Naive thymus-derived CD4-positive, alpha-beta T cell (primary cell): Measurements from ENCODE around the gene SMC3. TPM values are rescaled to one million over a fixed set of nuclear protein-coding genes. Genes with fewer than 3 reads are reported as not detected.
"Not testable (repeated sequence)": the region's sequence is repeated elsewhere in the genome, so short reads cannot be mapped to it uniquely, and the experiment has no call there.

Experiments
- ATAC-seq: fragments of 150-1000 bp; cut with Tn5 transposase; 2 replicates; pipeline ENCODE4 v1.10.0; 2021; ENCODE audit warnings: mild to moderate bottlenecking, moderate library complexity
- CTCF ChIA-PET: fragments of 350-600 bp; sonication (Branson Sonifier 250); formaldehyde crosslinking; loops from one replicate; lab custom pipeline; 2021; ENCODE audit warnings: antibody characterized with exemption; lab: Charles Lee
- POLR2A ChIA-PET: fragments of 350-600 bp; sonication (Branson Sonifier 250); formaldehyde crosslinking; loops from one replicate; lab custom pipeline; 2021; ENCODE audit warnings: antibody characterized with exemption, inconsistent platforms; lab: Charles Lee
- DNase-seq, 9 donors: peaks; one replicate each; pipeline versions ENCODE4 v3.0.0 to v3.0.0-alpha.2; 2020 to 2022; ENCODE audit warnings: mixed read lengths in 1 of 9
- H3K27ac ChIP-seq: one replicate; pipeline ENCODE4 v1.7.0; 2013; ENCODE audit warnings: mild to moderate bottlenecking, low read depth, low read length, moderate library complexity
- H3K27me3 ChIP-seq, 2 donors: one replicate each; pipeline ENCODE4 v1.7.0; 2013; ENCODE audit warnings: low read length in 2 of 2, mild to moderate bottlenecking in 2 of 2, moderate library complexity in 2 of 2; ENCODE audit not compliant: control insufficient read depth in 2 of 2, insufficient read depth in 2 of 2
- H3K36me3 ChIP-seq, 3 experiments: 1 replicate in 2 of 3; 2 replicates in 1 of 3; pipeline ENCODE4 v1.7.0; 2013; ENCODE audit warnings: low read length in 3 of 3, mild to moderate bottlenecking in 3 of 3, moderate library complexity in 1 of 3; ENCODE audit not compliant: insufficient read depth in 3 of 3, control insufficient read depth in 2 of 3
- H3K4me1 ChIP-seq, 2 donors: one replicate each; pipeline ENCODE4 v1.7.0; 2013; ENCODE audit warnings: low read length in 2 of 2, mild to moderate bottlenecking in 2 of 2, moderate library complexity in 1 of 2; ENCODE audit not compliant: control insufficient read depth in 2 of 2, insufficient read depth in 2 of 2
- H3K4me3 ChIP-seq: 2 replicates; pipeline ENCODE4 v1.7.0; 2013; ENCODE audit warnings: mild to moderate bottlenecking, low read length
- H3K9me3 ChIP-seq, 3 experiments: 1 replicate in 2 of 3; 2 replicates in 1 of 3; pipeline ENCODE4 v1.7.0; 2013; ENCODE audit warnings: low read length in 3 of 3; ENCODE audit not compliant: control insufficient read depth in 2 of 3
- H3K27ac Mint-ChIP-seq, 9 donors: one replicate each; pipeline ENCODE4 v1.8.0; 2020 to 2022; ENCODE audit warnings: mixed read lengths in 9 of 9, mild to moderate bottlenecking in 8 of 9, moderate library complexity in 5 of 9, inconsistent platforms in 2 of 9
- H3K27me3 Mint-ChIP-seq, 5 donors: one replicate each; pipeline ENCODE4 v1.8.0; 2021 to 2022; ENCODE audit warnings: mixed read lengths in 5 of 5, mild to moderate bottlenecking in 1 of 5
- H3K36me3 Mint-ChIP-seq, 5 donors: one replicate each; pipeline ENCODE4 v1.8.0; 2020 to 2022; ENCODE audit warnings: mixed read lengths in 5 of 5, mild to moderate bottlenecking in 3 of 5, inconsistent platforms in 1 of 5
- H3K4me1 Mint-ChIP-seq, 7 donors: one replicate each; pipeline ENCODE4 v1.8.0; 2020 to 2022; ENCODE audit warnings: mixed read lengths in 7 of 7, mild to moderate bottlenecking in 3 of 7, inconsistent platforms in 1 of 7
- H3K4me3 Mint-ChIP-seq, 10 donors: one replicate each; pipeline ENCODE4 v1.8.0; 2020 to 2022; ENCODE audit warnings: mild to moderate bottlenecking in 10 of 10, mixed read lengths in 10 of 10, moderate library complexity in 6 of 10, inconsistent platforms in 2 of 10
- H3K9me3 Mint-ChIP-seq, 11 donors: one replicate each; pipeline ENCODE4 v1.8.0; 2020 to 2022; ENCODE audit warnings: mixed read lengths in 11 of 11, mild to moderate bottlenecking in 4 of 11, inconsistent platforms in 1 of 11, moderate library complexity in 1 of 11
- intact Hi-C, 2 donors: fragments of 100-400 bp; cut with micrococcal nuclease; formaldehyde crosslinking; loops; one replicate each; pipeline ENCODE4 v1.15.1; 2023
- polyA plus RNA-seq, 2 donors: library from polyadenylated mRNA; unstranded; fragments of 300-500 nt; fragmentation: Illumina TruSeq; gene quantifications; one replicate each; pipeline ENCODE4 v1.2.3, GENCODE V29; 2021
- total RNA-seq, 6 experiments: library from RNA in 5 of 6; stranded (reverse) in 5 of 6; gene quantifications; 1 replicate in 5 of 6; 2 replicates in 1 of 6; pipeline ENCODE4 v1.2.3 and lab custom pipeline; 2021 to 2026

The SMC3 gene
- total and polyA plus RNA-seq, 7 experiments from 2014 or later, result 29.8 to 88.2 (median 52.4) TPM

GRCh38 chr10:110530131-110530831, 37.2 kb upstream of the SMC3 start:
- CTCF ChIA-PET, result no interaction called here
- H3K27me3 Mint-ChIP-seq, result peaks cover 0 to 11% (median 0%) of the 10 kb centered on the region in 5 donors
- no peak for DNase-seq
- intact Hi-C loops, result no loop called here
- no peak overlapping the region for H3K27ac ChIP-seq
- H3K36me3 ChIP-seq, result no peaks in the 10 kb centered on the region
- peaks cover 0 to 5% (median 0%) of the 10 kb centered on the region in 5 donors for H3K36me3 Mint-ChIP-seq
- H3K4me1 ChIP-seq, result peaks cover 9 to 21% of the 10 kb centered on the region in 2 donors
- POLR2A ChIA-PET, result interaction anchor here (1.3 kb wide), 1 partner anchor 226 kb away, joined by 3 read pairs; the partner anchor contains the start of gene SMNDC1
- no peaks in the 10 kb centered on the region for H3K27me3 ChIP-seq
- no peaks in the 10 kb centered on the region for H3K9me3 Mint-ChIP-seq
- no peak overlapping the region for H3K4me3 ChIP-seq
- H3K27ac Mint-ChIP-seq, result no peak overlapping the region
- H3K4me1 Mint-ChIP-seq, result peaks cover 13 to 64% (median 23%) of the 10 kb centered on the region in 7 donors
- no peaks in the 10 kb centered on the region for H3K9me3 ChIP-seq
- H3K4me3 Mint-ChIP-seq, result peak overlapping the region in 6 of 10 donors; percentile 24 to 63 (median 36)
- peak; percentile 8 for ATAC-seq

DNA sequence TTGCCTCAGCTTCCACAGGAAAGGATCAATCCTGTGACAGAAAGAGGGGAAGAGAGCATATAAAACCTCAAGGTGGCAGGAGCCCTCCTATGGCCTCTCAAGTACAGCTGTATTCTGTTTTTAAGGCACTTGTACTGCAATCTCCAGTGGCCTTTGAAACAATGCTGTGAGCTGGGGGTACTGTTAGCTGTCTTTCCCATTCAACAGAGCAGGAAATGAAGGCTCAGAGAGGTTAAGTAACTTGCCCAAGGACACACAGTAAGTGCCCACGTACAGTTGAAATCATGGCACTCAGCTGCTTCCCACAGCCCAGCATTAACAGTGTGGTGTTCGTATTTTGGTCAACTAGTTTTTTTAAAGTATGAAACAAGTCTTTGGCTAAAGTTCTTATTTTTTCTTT, 35.8 kb upstream of the SMC3 start:
- intact Hi-C loops, result no loop called here
- CTCF ChIA-PET, result no interaction called here
- Mint-ChIP-seq H3K4me3 (no peak overlapping the region), H3K36me3 (peaks cover 0 to 5% (median 0%) of the 10 kb centered on the region in 5 donors), H3K27me3 (peaks cover 0 to 11% (median 0%) of the 10 kb centered on the region in 5 donors), H3K4me1 (peaks cover 18 to 68% (median 34%) of the 10 kb centered on the region in 7 donors), H3K9me3 (no peaks in the 10 kb centered on the region), H3K27ac (no peak overlapping the region)
- no peak for DNase-seq
- H3K9me3 ChIP-seq, result no peaks in the 10 kb centered on the region
- H3K4me3 ChIP-seq, result no peak overlapping the region
- H3K27me3 ChIP-seq, result no peaks in the 10 kb centered on the region
- ATAC-seq, result no peak
- peaks cover 16 to 30% of the 10 kb centered on the region in 2 donors for H3K4me1 ChIP-seq
- H3K27ac ChIP-seq, result no peak overlapping the region
- POLR2A ChIA-PET, result interaction anchor here (1.3 kb wide), 1 partner anchor 227 kb away, joined by 3 read pairs; the partner anchor contains the start of gene SMNDC1
- no peaks in the 10 kb centered on the region for H3K36me3 ChIP-seq

DNA sequence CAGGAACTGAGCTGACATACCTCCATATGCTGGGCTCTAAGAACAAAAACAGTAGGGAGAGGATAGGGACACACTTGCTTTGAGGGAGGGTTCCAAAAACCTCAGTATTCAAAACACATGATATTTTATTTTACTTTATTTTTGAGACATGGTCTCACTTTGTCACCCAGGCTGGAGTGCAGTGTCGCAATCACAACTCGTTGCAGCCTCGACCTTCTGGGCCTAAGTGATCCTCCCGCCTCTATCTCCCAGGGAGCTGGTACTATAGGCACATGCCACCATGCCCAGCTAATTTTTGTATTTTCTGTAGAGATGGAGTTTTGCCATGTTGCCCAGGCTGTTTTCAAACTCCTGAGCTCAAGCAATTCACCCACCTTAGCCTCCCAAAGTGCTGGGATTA, 34.9 kb upstream of the SMC3 start:
- peaks cover 24 to 69% (median 36%) of the 10 kb centered on the region in 7 donors for H3K4me1 Mint-ChIP-seq
- H3K27ac ChIP-seq, H3K4me3 ChIP-seq, H3K4me3 Mint-ChIP-seq, H3K36me3 ChIP-seq, intact Hi-C loops, DNase-seq, ATAC-seq, H3K27me3 ChIP-seq, H3K36me3 Mint-ChIP-seq, H3K9me3 Mint-ChIP-seq, H3K9me3 ChIP-seq, CTCF ChIA-PET: not testable (repeated sequence)
- H3K27ac Mint-ChIP-seq, result peak overlapping the region in 1 of 9 donors; percentile 55
- peaks cover 0 to 11% (median 0%) of the 10 kb centered on the region in 5 donors for H3K27me3 Mint-ChIP-seq
- peaks cover 16 to 30% of the 10 kb centered on the region in 2 donors for H3K4me1 ChIP-seq
- POLR2A ChIA-PET, result interaction anchor here (0.6 kb wide), 1 partner anchor 226 kb away, joined by 3 read pairs; no protein-coding TSS in a partner anchor

- no peaks in the 10 kb centered on the region for H3K27me3 ChIP-seq
- peaks cover 24 to 64% (median 34%) of the 10 kb centered on the region in 7 donors for H3K4me1 Mint-ChIP-seq
- H3K36me3 ChIP-seq, result no peaks in the 10 kb centered on the region
- DNase-seq, result no peak
- H3K27ac Mint-ChIP-seq, result no peak overlapping the region
- no peak for ATAC-seq
- no peaks in the 10 kb centered on the region for H3K9me3 Mint-ChIP-seq
- H3K4me3 Mint-ChIP-seq, result peak overlapping the region in 1 of 10 donors; percentile 21
- ChIA-PET CTCF (no interaction called here), POLR2A (interaction anchor here (0.6 kb wide), 1 partner anchor 226 kb away, joined by 3 read pairs; no protein-coding TSS in a partner anchor)
- H3K27me3 Mint-ChIP-seq, result peaks cover 0 to 11% (median 0%) of the 10 kb centered on the region in 5 donors
- H3K36me3 Mint-ChIP-seq, result peaks cover 0 to 5% (median 0%) of the 10 kb centered on the region in 5 donors
- H3K9me3 ChIP-seq, result no peaks in the 10 kb centered on the region
- peaks cover 16 to 30% of the 10 kb centered on the region in 2 donors for H3K4me1 ChIP-seq
- no peak overlapping the region for H3K27ac ChIP-seq
- intact Hi-C loops, result no loop called here
- H3K4me3 ChIP-seq, result no peak overlapping the region
Measured at GRCh38 chr10:110533149-110533548, 34.3 kb upstream of the SMC3 start.

DNA sequence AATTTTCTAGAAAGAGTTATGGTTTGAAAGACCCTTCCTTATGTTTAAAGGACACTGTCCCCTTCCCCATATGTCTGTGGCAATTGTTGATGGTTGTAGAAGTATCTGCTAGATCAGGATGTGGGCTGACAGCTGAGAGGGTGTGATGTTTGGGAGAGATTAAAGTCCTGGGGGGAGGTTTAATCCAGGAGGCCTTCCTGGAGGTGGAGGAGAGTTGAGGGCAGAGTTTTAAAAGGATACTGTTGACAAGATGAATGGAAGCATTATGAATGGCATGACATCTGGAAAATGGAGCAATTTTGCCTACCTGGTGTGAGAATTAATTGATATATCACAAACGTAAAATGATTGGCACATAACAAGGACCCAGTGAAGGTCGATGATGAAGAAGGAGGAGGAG, 32.9 kb upstream of the SMC3 start:
- H3K4me1 Mint-ChIP-seq, result peaks cover 17 to 57% (median 21%) of the 10 kb centered on the region in 7 donors
- Histone ChIP-seq H3K27me3 (no peaks in the 10 kb centered on the region), H3K27ac (no peak overlapping the region), H3K9me3 (no peaks in the 10 kb centered on the region), H3K4me1 (peaks cover 9 to 17% of the 10 kb centered on the region in 2 donors), H3K4me3 (no peak overlapping the region), H3K36me3 (no peaks in the 10 kb centered on the region)
- peak overlapping the region in 2 of 9 donors; percentile 5 to 19 for H3K27ac Mint-ChIP-seq
- H3K36me3 Mint-ChIP-seq, result peaks cover 0 to 5% (median 0%) of the 10 kb centered on the region in 5 donors
- peaks cover 0 to 11% (median 0%) of the 10 kb centered on the region in 5 donors for H3K27me3 Mint-ChIP-seq
- peak overlapping the region in 1 of 10 donors; percentile 15 for H3K4me3 Mint-ChIP-seq
- intact Hi-C loops, result no loop called here
- no peak for DNase-seq
- H3K9me3 Mint-ChIP-seq, result no peaks in the 10 kb centered on the region
- CTCF ChIA-PET, result interaction anchor here (0.6 to 1.3 kb wide), 4 partner anchors 12 to 229 kb away, joined by 3 read pairs; no protein-coding TSS in a partner anchor
- no peak for ATAC-seq
- POLR2A ChIA-PET, result interaction anchor here (0.8 kb wide), 1 partner anchor 596 kb away, joined by 3 read pairs; no protein-coding TSS in a partner anchor

GRCh38 chr10:110535958-110536891, 31.3 kb upstream of the SMC3 start:
- peaks cover 0 to 8% (median 0%) of the 10 kb centered on the region in 5 donors for H3K27me3 Mint-ChIP-seq
- Histone ChIP-seq H3K4me3 (no peak overlapping the region), H3K27ac (no peak overlapping the region), H3K27me3 (no peaks in the 10 kb centered on the region), H3K4me1 (peaks cover 7 to 9% of the 10 kb centered on the region in 2 donors), H3K36me3 (no peaks in the 10 kb centered on the region), H3K9me3 (no peaks in the 10 kb centered on the region)
- peak overlapping the region in 2 of 9 donors; percentile 48 to 74 for H3K27ac Mint-ChIP-seq
- ChIA-PET POLR2A (no interaction called here), CTCF (interaction anchor here (1.3 kb wide), 1 partner anchor 226 kb away, joined by 3 read pairs; no protein-coding TSS in a partner anchor)
- peaks cover 15 to 50% (median 17%) of the 10 kb centered on the region in 7 donors for H3K4me1 Mint-ChIP-seq
- H3K4me3 Mint-ChIP-seq, result peak overlapping the region in 2 of 10 donors; percentile 71 to 73
- DNase-seq, result peak in 6 of 9 donors; percentile 10 to 70 (median 21)
- H3K36me3 Mint-ChIP-seq, result peaks cover 0 to 5% (median 0%) of the 10 kb centered on the region in 5 donors
- no peaks in the 10 kb centered on the region for H3K9me3 Mint-ChIP-seq
- intact Hi-C loops, result loop anchor here (1.0 to 2.0 kb wide), 6 partner anchors 33 to 230 kb away; partner anchors contain the start of gene DUSP5 (in 1 of the 2)
- ATAC-seq, result peak; percentile 94
